LNCaP clone FGC (cell line): ENCODE measurements around the gene CASZ1.

Experiments
- DNase-seq: peaks from one replicate; pipeline ENCODE4 v3.0.0-alpha.2; 2011; ENCODE audit warnings: low read depth
- H3K4me3 ChIP-seq: 2 replicates; pipeline ENCODE4 v1.5.1; 2011; ENCODE audit warnings: mild to moderate bottlenecking, low read depth, low read length, control low read depth
- TF ChIP-seq, protein P1 (sequence below): IDR thresholded peaks from 2 replicates; pipeline ENCODE4 v1.5.1; 2012; ENCODE audit warnings: mild to moderate bottlenecking; ENCODE audit not compliant: control insufficient read depth, insufficient read depth; ENCODE audit errors: extremely low read depth

CASZ1 gene

DNA sequence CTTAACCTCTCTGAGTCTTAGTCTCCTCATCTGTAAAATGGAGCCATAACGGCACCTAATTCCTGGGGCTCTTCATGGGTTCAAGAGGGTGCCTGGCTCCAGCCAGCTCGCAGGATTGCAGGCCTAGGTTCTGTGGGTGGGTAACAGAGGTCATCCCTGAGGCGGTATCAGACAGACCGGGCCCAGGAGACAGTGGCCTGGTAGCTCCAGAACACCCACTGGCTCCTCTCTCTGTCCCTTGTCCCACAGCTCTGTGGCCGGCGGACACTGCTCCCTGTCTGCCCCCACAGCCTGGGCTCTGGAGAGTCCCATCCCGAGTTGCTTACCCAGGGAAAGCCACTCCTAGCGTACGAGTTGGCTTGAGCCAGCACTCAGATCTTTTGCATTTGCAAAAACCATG lies 171.4 kb downstream of the CASZ1 start:
- DNase-seq: no peak
- TF ChIP-seq, protein P1, sequence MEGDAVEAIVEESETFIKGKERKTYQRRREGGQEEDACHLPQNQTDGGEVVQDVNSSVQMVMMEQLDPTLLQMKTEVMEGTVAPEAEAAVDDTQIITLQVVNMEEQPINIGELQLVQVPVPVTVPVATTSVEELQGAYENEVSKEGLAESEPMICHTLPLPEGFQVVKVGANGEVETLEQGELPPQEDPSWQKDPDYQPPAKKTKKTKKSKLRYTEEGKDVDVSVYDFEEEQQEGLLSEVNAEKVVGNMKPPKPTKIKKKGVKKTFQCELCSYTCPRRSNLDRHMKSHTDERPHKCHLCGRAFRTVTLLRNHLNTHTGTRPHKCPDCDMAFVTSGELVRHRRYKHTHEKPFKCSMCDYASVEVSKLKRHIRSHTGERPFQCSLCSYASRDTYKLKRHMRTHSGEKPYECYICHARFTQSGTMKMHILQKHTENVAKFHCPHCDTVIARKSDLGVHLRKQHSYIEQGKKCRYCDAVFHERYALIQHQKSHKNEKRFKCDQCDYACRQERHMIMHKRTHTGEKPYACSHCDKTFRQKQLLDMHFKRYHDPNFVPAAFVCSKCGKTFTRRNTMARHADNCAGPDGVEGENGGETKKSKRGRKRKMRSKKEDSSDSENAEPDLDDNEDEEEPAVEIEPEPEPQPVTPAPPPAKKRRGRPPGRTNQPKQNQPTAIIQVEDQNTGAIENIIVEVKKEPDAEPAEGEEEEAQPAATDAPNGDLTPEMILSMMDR: no peak
- no peak overlapping the region for H3K4me3 ChIP-seq

DNA sequence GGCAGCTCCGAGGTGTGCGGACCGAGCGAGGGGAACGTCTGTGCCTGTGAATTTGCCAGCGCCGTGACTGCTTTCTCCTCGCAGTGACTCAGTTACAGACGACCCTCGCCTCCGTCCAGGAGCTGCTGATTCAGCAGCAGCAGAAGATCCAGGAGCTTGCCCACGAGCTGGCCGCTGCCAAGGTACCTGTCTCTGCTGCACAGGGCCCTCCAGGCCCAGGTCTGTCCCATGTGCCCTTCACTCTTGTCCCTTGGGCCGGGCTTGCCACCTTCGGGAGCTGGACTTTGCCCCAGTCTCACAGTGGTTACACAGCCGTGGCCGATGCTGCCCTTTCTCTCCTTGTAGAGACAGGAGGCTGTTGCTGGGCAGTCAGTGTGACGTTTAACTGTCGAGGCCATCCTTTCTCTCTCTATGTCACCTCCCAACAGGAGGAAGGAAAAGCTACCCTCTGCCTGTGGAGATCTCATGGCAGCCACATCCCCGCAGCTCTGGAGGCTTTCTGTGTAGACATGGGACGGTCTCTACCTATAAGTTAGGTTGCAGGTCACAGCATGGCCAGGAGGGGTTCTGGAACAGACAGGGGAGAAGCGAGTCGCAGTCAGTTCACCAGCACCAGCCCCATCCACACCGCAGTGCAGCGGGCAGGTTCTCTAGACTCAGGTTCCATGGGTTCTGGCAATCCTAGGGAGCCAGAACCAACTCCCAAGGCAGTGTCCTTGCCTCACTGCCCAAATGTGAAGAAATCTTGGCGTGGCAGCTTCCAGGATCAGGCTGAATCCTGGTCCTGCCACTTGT lies 172.0 kb downstream of the CASZ1 start:
- no peak overlapping the region for H3K4me3 ChIP-seq
- no peak for DNase-seq
- TF ChIP-seq, protein P1: no peak

DNA sequence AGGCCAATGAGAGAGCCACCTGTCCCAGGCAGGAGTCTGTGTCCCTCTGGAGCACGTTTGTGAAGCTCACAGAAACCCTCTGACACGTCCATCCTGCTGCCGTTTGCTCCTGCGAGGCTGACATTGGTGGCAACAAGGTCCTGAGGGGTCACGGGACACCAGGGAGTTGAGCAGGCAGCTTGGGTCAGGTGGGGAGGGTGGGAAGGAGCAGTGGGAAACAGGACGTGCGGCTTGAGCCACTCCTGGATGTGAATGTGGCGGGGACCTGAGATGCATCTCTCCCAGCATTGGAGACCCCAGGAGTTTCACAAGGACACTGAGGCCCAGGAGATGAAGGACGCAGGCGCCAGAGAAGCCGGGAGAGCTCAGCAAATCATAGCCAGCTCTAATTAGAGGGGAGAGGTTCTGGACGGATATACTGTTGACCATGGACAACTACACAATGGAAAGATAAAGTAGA lies 172.7 kb downstream of the CASZ1 start:
- TF ChIP-seq, protein P1: no peak

DNA sequence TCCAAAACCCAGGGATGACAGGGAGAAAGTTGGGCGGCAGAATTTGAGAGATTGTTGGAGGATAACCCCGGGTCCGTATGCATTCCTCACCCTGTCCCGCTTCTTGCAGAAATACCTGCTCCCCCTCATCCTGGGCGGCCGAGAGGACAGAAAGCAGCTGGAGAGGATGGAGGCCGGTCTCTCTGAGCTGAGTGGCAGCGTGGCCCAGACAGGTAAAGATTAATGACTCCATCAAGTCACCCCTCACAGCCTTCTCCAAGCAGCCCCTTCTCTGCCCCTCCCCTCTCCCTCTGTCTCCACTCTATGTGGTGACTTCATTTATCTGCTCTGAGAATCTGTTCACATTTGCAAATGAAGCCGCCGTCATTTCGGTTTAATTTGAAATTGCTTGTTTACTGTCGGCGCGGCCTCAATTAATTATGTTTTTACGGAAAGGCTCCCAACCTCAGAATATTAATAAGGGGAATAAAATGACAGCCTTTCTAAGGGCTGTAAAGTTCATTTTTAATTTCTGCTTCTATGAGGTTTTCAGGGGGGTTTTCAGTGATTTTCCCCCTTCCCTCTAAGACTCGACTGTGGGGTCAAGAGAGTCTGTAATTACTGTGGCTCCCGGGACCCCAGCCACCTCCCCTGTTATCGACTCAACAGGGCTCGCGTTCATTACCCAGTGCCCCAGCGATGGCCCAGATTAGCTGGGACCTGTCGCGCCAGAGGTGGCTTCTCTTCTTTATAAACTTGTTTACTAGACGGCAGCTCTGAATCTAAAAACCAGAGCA lies 173.3 kb downstream of the CASZ1 start:
- H3K4me3 ChIP-seq: no peak overlapping the region
- no peak for DNase-seq
- TF ChIP-seq, protein P1: no peak

More for the DNA sequence above, 172.7 kb downstream of the CASZ1 start:
- no peak for DNase-seq
- H3K4me3 ChIP-seq: no peak overlapping the region

DNA sequence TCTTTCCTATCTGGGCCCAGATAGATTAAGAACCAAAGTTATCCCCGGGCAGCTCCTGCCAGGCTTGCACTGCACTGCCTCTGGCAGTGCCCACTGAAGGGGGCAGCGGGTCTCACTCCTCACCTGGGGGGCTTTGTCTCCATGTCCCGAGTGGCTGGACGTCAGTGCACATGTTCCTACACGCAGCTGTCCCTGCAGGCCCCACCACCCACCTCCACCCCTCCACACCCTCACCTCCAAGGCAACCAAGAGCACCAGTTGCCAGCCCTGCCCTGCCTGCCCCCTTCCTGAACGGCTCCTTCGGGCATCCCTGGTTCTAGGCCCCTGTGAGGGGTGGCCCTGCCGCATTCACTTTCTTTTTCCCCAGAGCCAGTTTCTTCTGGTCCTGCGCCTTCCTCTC lies 174.5 kb downstream of the CASZ1 start:
- TF ChIP-seq, protein P1: no peak
- DNase-seq: no peak
- no peak overlapping the region for H3K4me3 ChIP-seq

DNA sequence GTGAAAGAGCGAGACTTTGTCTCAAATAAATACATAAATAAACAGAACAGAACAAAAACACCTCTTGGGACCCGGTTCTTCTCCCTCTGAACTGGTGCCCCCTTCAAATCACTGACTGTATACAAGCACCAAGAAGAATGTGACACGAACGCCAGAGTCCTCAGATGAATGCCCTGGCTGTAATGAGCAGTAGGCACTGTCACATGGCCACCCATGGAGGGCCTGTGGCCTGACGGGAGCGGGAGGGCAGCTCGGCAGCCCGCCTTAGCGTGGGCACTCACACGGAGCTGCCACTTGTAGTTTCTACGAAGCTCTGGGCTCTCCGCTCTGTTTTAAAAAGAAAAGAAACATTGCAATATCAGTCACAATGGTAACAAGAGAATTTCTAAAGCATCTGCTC lies 175.7 kb downstream of the CASZ1 start:
- TF ChIP-seq, protein P1: no peak

More for the DNA sequence above, 175.7 kb downstream of the CASZ1 start:
- no peak overlapping the region for H3K4me3 ChIP-seq
- DNase-seq: no peak
